Panc1 (cell line): Measurements from ENCODE around the gene NHP2. TPM values are rescaled to one million over a fixed set of nuclear protein-coding genes. Genes with fewer than 3 reads are reported as not detected.

ENCODE experiments used
- ATAC-seq: fragments of 200-7000 bp; cut with Tn5 transposase; 2 replicates; pipeline ENCODE4 v1.9.1; 2020; ENCODE audit warnings: mild to moderate bottlenecking, moderate library complexity
- BruUV-seq: library from RNA; stranded (reverse); fragments of 400-500 nt; replicated peaks from 2 replicates; lab custom pipeline; 2021; lab: Mats Ljungman, UMichigan
- CTCF ChIA-PET: fragments of 300-600 bp; sonication (Branson Sonifier 250); formaldehyde crosslinking; loops from one replicate; lab custom pipeline; 2022; ENCODE audit warnings: antibody characterized with exemption; lab: Charles Lee
- POLR2A ChIA-PET: fragments of 300-600 bp; sonication (Branson Sonifier 250); formaldehyde crosslinking; loops from one replicate; lab custom pipeline; 2022; ENCODE audit warnings: antibody characterized with exemption; lab: Charles Lee
- DNase-seq: peaks from one replicate; pipeline ENCODE4 v3.0.0-alpha.2; 2010; ENCODE audit warnings: low read depth, low spot score
- H3K27ac ChIP-seq: 2 replicates; pipeline ENCODE4 v1.5.1; 2011; ENCODE audit warnings: mild to moderate bottlenecking, low read length, inconsistent platforms
- H3K27me3 ChIP-seq: fragments of 200-500 bp; sonication (Bioruptor generic); 2 replicates; pipeline ENCODE4 v1.6.0; 2014; ENCODE audit warnings: low read length, inconsistent platforms; ENCODE audit not compliant: control insufficient read depth, insufficient read depth
- H3K36me3 ChIP-seq: fragments of 200-500 bp; sonication (Bioruptor generic); 2 replicates; pipeline ENCODE4 v1.5.1; 2014; ENCODE audit warnings: inconsistent platforms, mild to moderate bottlenecking, low read length, moderate library complexity; ENCODE audit not compliant: control insufficient read depth, insufficient read depth
- H3K4me1 ChIP-seq: 2 replicates; pipeline ENCODE4 v1.5.1; 2011; ENCODE audit warnings: inconsistent platforms, mild to moderate bottlenecking, low read length, moderate library complexity; ENCODE audit not compliant: control insufficient read depth, insufficient read depth
- H3K4me3 ChIP-seq, 2 experiments: 2 replicates each; pipeline ENCODE4 v1.5.1; 2011 to 2012; ENCODE audit warnings: low read depth in 2 of 2, low read length in 2 of 2, mild to moderate bottlenecking in 2 of 2, inconsistent platforms in 1 of 2, moderate library complexity in 1 of 2
- H3K9me3 ChIP-seq: fragments of 200-500 bp; sonication (Bioruptor generic); 2 replicates; pipeline ENCODE4 v1.5.1; 2014; ENCODE audit warnings: low read depth, mild to moderate bottlenecking, inconsistent platforms, low read length, moderate library complexity; ENCODE audit not compliant: control insufficient read depth, insufficient read depth
- POLR2AphosphoS5 ChIP-seq: IDR thresholded peaks from 2 replicates; pipeline ENCODE4 v1.6.1; 2012; ENCODE audit warnings: mild to moderate bottlenecking, low read depth, low read length, moderate library complexity
- SIN3A ChIP-seq: IDR thresholded peaks from 2 replicates; pipeline ENCODE4 v1.6.1; 2012; ENCODE audit warnings: low read depth, mild to moderate bottlenecking, low read length, moderate library complexity, borderline replicate concordance; ENCODE audit not compliant: insufficient read depth
- TCF7L2 ChIP-seq: IDR thresholded peaks from 2 replicates; pipeline ENCODE4 v1.6.1; 2011; ENCODE audit warnings: mild to moderate bottlenecking, low read depth, low read length, inconsistent platforms
- in situ Hi-C: cut with HindIII; loops from 2 replicates; pipeline ENCODE4 v1.10.0; 2016; ENCODE audit warnings: low sequenced_read_pairs, low pct_unique_long_range_greater_than_20kb
- intact Hi-C: fragments of 100-400 bp; cut with micrococcal nuclease; formaldehyde crosslinking; loops from one replicate; pipeline ENCODE4 v1.10.0; 2022; ENCODE audit not compliant: unreplicated experiment
- total RNA-seq: library from RNA; stranded (reverse); gene quantifications from one replicate; pipeline ENCODE4 v1.2.1, GENCODE V29; 2021; ENCODE audit not compliant: unreplicated experiment
- TF ChIP-seq, protein P1 (sequence below): fragments of 450-650 bp; IDR thresholded peaks from 2 replicates; pipeline ENCODE4 v1.5.1; 2017; ENCODE audit warnings: mild to moderate bottlenecking
- TF ChIP-seq, protein P2 (sequence below), 2 experiments: IDR thresholded peaks; 2 replicates each; pipeline ENCODE4 v1.6.1; 2011 to 2012; ENCODE audit warnings: low read depth in 2 of 2, control low read depth in 1 of 2, low read length in 1 of 2, mild to moderate bottlenecking in 1 of 2, moderate library complexity in 1 of 2; ENCODE audit not compliant: insufficient read depth in 1 of 2

The NHP2 gene
- total RNA-seq, 1 experiment from 2014 or later, result 239 TPM

DNA sequence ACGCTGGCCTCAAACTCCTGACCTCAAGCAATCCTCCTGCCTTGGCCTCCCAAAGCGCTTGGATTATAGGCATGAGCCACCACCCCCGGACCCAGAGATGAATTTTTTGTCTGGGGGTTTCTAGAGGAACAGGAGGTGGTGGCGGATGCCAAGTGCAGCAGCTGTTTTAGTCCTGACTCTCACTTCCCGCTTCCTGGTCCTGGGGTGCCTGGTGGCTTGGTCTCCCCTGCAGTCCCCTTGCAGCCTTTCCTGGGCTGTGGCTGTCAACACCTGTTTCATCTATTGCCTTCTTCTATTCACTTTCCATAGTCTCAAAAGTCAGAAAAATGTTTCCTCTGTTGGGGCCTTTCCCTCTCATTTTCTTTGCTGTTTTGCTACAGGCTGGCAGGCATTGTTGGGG, 6.5 kb upstream of the NHP2 start:
- H3K27ac ChIP-seq, result no peak overlapping the region
- intact Hi-C loops, result no loop called here
- no peak overlapping the region for H3K4me3 ChIP-seq
- ChIA-PET CTCF (no interaction called here), POLR2A (no interaction called here)
- in situ Hi-C loops, result no loop called here
- no peaks in the 10 kb centered on the region; the same call in 1 of the 2 replicates for H3K4me1 ChIP-seq
- BruUV-seq, result no TSS peak
- no peaks in the 10 kb centered on the region for H3K9me3 ChIP-seq
- H3K27me3 ChIP-seq, result no peaks in the 10 kb centered on the region
- ATAC-seq (no peak), DNase-seq (no peak)
- no peaks in the 10 kb centered on the region for H3K36me3 ChIP-seq
- TF ChIP-seq, protein P1, sequence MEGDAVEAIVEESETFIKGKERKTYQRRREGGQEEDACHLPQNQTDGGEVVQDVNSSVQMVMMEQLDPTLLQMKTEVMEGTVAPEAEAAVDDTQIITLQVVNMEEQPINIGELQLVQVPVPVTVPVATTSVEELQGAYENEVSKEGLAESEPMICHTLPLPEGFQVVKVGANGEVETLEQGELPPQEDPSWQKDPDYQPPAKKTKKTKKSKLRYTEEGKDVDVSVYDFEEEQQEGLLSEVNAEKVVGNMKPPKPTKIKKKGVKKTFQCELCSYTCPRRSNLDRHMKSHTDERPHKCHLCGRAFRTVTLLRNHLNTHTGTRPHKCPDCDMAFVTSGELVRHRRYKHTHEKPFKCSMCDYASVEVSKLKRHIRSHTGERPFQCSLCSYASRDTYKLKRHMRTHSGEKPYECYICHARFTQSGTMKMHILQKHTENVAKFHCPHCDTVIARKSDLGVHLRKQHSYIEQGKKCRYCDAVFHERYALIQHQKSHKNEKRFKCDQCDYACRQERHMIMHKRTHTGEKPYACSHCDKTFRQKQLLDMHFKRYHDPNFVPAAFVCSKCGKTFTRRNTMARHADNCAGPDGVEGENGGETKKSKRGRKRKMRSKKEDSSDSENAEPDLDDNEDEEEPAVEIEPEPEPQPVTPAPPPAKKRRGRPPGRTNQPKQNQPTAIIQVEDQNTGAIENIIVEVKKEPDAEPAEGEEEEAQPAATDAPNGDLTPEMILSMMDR, result no peak
- TF ChIP-seq POLR2AphosphoS5 (no peak), TCF7L2 (no peak), SIN3A (no peak)
- TF ChIP-seq, protein P2, sequence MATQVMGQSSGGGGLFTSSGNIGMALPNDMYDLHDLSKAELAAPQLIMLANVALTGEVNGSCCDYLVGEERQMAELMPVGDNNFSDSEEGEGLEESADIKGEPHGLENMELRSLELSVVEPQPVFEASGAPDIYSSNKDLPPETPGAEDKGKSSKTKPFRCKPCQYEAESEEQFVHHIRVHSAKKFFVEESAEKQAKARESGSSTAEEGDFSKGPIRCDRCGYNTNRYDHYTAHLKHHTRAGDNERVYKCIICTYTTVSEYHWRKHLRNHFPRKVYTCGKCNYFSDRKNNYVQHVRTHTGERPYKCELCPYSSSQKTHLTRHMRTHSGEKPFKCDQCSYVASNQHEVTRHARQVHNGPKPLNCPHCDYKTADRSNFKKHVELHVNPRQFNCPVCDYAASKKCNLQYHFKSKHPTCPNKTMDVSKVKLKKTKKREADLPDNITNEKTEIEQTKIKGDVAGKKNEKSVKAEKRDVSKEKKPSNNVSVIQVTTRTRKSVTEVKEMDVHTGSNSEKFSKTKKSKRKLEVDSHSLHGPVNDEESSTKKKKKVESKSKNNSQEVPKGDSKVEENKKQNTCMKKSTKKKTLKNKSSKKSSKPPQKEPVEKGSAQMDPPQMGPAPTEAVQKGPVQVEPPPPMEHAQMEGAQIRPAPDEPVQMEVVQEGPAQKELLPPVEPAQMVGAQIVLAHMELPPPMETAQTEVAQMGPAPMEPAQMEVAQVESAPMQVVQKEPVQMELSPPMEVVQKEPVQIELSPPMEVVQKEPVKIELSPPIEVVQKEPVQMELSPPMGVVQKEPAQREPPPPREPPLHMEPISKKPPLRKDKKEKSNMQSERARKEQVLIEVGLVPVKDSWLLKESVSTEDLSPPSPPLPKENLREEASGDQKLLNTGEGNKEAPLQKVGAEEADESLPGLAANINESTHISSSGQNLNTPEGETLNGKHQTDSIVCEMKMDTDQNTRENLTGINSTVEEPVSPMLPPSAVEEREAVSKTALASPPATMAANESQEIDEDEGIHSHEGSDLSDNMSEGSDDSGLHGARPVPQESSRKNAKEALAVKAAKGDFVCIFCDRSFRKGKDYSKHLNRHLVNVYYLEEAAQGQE (IDR thresholded peaks at IDR 0.05; ENCODE audit: insufficient read depth in 1 of 2, low read depth in 2 of 2, low read length in 1 of 2), result no peak

DNA sequence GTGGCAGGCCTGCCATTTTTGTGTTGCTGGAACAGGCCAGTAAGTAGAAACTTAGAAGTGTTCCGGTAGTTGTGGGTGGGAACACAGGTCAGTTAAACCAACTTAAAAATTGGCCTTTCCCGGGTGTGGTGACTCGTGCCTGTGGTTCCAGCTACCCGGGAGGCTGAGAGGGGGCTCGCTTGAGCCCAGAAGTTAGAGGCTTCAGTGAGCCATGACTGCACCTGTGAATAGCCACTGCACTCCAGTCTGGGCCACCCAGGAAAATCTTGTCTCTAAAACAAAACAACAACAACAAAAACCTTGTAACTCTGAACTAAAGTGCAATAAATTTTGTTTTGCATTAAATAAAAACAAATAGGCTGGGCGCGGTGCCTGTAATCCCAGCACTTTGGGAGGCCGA, 1.4 kb upstream of the NHP2 start:
- BruUV-seq, result no TSS peak
- DNase-seq, result no peak
- POLR2A ChIA-PET, result interaction anchor here (1.1 kb wide), 1 partner anchor 49 kb away, joined by 3 read pairs; the partner anchor contains the start of gene HNRNPAB
- CTCF ChIA-PET, result no interaction called here
- in situ Hi-C loops (no loop called here), intact Hi-C loops (no loop called here)
- Histone ChIP-seq H3K27ac (peak overlapping the region; percentile 70; the same call in 1 of the 2 replicates), H3K4me1 (peaks cover 13% of the 10 kb centered on the region), H3K27me3 (no peaks in the 10 kb centered on the region), H3K9me3 (no peaks in the 10 kb centered on the region), H3K36me3 (peaks cover 6% of the 10 kb centered on the region), H3K4me3 (peak overlapping the region; percentile 84 to 97)
- TF ChIP-seq POLR2AphosphoS5 (no peak), TCF7L2 (no peak), SIN3A (no peak)
- TF ChIP-seq, protein P2 (IDR thresholded peaks at IDR 0.05; ENCODE audit: insufficient read depth in 1 of 2, low read depth in 2 of 2, low read length in 1 of 2), result no peak
- ATAC-seq, result no peak
